Eye (tissue), 1 donor: ENCODE results near the gene EXOC8.

Source experiments
- DNase-seq: peaks from one replicate; pipeline ENCODE4 v3.0.0-alpha.2; 2015

The EXOC8 gene

DNA sequence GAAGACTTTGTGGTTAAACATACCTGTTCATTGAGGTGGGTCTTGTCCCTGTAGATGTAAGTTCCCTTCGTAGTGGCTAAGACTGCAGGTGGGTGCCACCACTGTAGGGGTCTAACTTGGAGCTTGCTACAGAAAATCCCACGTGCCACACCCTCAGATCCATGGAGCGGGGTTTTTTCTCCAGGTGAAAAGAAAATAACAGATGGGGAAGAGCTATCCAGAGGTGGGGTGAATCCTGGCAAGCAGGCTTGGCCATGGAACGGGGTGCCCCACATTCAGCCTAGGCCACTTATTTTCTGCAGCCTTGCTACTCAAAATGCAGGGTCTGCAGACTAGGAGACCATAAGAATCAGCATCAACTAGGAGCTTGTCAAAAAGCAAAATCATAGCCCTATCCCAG lies 24.0 kb downstream of the EXOC8 start:
- no peak for DNase-seq

DNA sequence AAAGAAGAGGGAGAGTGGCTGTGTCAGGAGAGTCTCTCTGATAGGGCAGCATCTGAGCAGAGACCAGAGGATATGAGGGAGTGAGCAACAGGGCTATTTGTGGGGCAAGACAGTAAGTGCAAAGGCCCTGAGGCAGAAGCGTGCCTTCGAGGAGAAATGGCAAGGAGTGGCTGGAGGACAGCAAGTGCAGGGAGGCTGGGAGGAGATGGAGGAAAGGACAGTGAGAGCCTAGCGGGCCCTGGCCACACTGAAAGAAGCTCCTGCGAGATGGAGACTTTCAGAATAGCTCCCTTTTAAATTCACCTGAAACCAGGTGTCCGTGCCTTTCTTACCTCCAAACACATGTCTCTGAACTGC lies 25.2 kb downstream of the EXOC8 start:
- DNase-seq: no peak

DNA sequence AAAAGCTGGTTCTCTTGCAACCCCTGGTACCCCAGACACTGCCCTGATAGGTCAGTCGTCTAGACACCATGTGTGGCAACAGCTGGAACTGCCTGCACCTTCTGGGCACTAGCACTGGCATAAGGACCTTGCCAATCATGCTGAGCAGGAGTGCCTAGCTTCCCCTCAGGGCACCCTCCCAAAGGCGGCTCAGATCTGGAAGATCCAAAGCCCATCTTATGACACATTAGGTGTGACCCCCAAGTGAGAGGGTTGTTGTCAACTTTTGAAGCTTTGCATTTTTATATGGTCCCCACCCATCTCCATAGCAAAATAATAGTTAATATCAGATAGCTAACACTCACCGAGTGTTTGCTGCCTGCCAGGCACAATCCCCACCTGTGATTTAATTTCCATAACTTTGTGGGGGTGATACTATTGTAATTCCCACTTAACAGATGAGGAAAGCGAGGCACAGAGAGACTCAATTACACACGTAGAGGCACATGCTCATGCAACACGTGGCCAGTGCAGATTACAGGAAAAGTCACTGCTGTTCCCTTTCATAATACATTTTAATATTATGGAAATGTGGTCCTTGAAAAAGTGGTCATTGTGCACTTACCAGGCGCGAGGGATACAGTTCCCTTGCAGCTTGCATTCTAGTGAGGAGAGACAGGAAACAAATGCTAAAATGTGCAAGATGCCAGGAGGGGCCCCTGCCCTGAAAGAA lies 25.8 kb downstream of the EXOC8 start:
- no peak for DNase-seq

DNA sequence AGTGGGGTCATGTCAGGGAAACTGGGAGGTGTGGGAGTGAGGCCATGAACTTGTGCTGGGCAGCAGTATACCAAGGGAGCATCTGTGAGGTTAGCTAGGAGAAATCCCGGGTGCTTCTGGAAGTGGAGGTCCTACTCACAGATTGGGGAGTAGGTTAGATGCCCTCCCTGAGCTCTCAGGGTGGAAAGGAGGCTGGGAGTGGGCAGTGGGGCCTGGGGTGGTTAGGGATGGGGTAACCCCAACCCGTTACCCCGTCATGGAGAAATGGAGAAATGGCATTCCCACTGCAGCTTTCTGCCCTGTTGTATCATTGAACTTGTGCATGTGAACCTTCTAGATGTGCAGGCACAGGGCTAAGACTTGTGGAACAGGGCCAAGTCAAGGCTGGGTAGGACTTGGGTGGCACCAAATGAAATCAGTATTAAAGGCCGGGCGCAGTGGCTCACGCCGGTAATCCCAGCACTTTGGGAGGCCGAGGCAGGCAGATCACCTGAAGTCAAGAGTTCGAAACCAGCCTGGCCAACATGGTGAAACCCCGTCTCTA lies 27.2 kb downstream of the EXOC8 start:
- no peak for DNase-seq

DNA sequence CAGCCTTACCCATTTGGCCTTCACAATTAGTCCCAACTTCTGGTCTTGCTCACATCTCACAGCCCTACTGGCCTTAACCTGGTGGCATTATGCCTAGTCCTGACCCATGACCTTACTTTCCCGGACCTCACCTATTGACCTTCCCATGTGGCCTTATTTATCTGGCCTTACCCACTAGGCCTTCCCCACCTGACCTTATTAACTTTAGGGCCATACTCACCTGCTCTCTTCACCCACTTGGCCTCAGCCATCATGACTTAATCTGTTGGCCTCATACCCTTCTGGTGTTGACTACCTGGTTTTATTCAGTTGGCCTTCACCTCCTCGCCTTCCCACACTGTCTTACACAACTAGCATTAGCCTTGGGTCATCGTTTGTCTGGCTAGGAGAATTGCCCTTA lies 35.7 kb downstream of the EXOC8 start:
- no peak for DNase-seq

DNA sequence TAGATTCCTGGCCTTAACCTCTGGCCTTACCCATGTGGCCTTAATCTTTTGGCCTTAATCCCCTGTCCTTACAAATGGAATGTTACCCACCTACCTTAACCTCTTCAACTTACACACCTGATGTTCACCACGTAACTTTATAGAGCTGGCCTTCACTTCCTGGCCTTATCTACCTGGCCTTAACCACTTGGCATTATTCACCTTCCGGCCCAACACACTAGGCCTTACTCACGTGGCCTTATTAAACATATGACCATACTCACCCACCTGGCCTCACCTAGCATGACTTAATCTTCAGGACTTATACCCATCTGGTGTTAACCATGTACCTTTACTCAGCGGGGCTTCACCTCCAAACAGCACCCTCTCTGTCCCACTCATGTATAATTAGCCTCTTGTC lies 41.7 kb downstream of the EXOC8 start:
- no peak for DNase-seq

DNA sequence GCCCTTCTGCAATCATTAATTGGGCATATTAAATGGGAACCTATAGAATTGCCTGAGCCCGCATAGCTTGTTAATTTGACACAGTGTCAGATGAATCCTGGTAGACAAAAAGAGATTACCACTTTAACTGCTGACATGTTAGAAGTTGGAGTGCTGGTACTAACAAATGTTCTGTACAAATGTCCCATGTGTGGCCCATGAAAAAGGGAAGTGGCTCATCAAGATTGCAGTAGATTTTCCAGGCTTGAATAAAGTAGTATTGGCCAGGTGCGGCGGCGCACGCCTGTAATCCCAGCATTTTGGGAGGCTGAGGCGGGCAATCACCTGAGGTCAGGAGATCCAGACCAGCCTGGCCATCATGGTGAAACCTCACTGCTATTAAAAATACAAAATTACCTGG lies 51.0 kb downstream of the EXOC8 start:
- no peak for DNase-seq

DNA sequence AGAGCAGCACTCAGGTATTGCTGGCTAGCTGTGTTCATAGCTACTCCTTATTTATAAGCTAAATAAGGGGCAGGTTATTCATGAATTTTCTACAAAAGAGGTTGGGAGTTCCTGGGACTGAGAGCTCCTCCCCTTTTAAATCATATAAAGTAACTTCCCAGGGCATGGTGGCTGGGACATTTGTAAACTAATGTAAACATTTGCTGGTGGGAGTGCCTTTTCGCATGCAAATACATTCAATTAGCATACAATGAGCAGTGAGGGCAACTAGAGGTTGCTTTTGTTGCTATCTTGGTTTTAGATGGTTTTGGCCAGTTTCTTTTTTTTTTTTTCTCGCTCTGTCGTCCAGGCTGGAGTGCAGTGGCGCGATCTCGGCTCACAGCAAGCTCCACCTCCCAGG lies 53.2 kb downstream of the EXOC8 start:
- no peak for DNase-seq
